Endothelial cell of umbilical vein (primary cell): ENCODE data around the gene LCNL1. TPM values are rescaled to one million over a fixed set of nuclear protein-coding genes. Genes with fewer than 3 reads are reported as not detected.

Experiments
- BruUV-seq: library from RNA; stranded (reverse); fragments of 400-500 nt; replicated peaks from 2 replicates; lab custom pipeline; 2021; lab: Mats Ljungman, UMichigan
- CTCF ChIA-PET: fragments of 300-600, 350-600 bp; sonication (Branson Sonifier 250); formaldehyde crosslinking; loops from one replicate; lab custom pipeline; 2021; ENCODE audit warnings: antibody characterized with exemption, inconsistent platforms; lab: Charles Lee
- POLR2A ChIA-PET: fragments of 300-600, 350-600 bp; sonication (Branson Sonifier 250); formaldehyde crosslinking; loops from one replicate; lab custom pipeline; 2021; ENCODE audit warnings: antibody characterized with exemption, inconsistent platforms; lab: Charles Lee
- DNase-seq: peaks from one replicate; pipeline ENCODE4 v3.0.0-alpha.2; 2011; ENCODE audit warnings: low read depth, low spot score
- FAIRE-seq: peaks from 2 replicates; lab custom pipeline; 2011; peaks lifted over from hg19 to GRCh38; lab: Jason Lieb, UNC
- H2AFZ ChIP-seq: 2 replicates; pipeline ENCODE4 v1.6.0; 2012; ENCODE audit warnings: low read depth, low read length, control low read depth, inconsistent platforms
- H3K27ac ChIP-seq: 2 replicates; pipeline ENCODE4 v1.5.1; 2011; ENCODE audit warnings: low read depth, mild to moderate bottlenecking, control low read depth, low read length, moderate library complexity; ENCODE audit not compliant: insufficient read depth
- H3K27me3 ChIP-seq, 2 experiments: 2 replicates each; pipeline versions ENCODE4 v1.6.0 to v1.6.1; 2011; ENCODE audit warnings: low read length in 2 of 2, mixed read lengths in 1 of 2; ENCODE audit not compliant: control insufficient read depth in 2 of 2, insufficient read depth in 2 of 2
- H3K36me3 ChIP-seq, 2 experiments: 2 replicates in 1 of 2; 3 replicates in 1 of 2; pipeline ENCODE4 v1.5.1; 2011; ENCODE audit warnings: low read length in 2 of 2, mild to moderate bottlenecking in 1 of 2, moderate library complexity in 1 of 2; ENCODE audit not compliant: control insufficient read depth in 2 of 2, insufficient read depth in 2 of 2; ENCODE audit errors: extremely low read depth in 1 of 2
- H3K4me1 ChIP-seq: 3 replicates; pipeline ENCODE4 v1.5.1; 2011; ENCODE audit warnings: mild to moderate bottlenecking, low read length; ENCODE audit not compliant: control insufficient read depth, insufficient read depth; ENCODE audit errors: extremely low read depth
- H3K4me2 ChIP-seq: 2 replicates; pipeline ENCODE4 v1.6.1; 2011; ENCODE audit warnings: low read length, control low read depth, mixed read lengths; ENCODE audit not compliant: insufficient read depth
- H3K4me3 ChIP-seq, 3 experiments: fragments of 200-600 bp in 1 of 3; sonication (generic), shearing (Covaris generic) in 1 of 3; replicated peaks in 1 of 3; 2 replicates each; pipeline ENCODE4 v1.5.1; 2011 to 2016; ENCODE audit warnings: control low read depth in 3 of 3, low read length in 3 of 3, mild to moderate bottlenecking in 2 of 3, inconsistent platforms in 1 of 3, low read depth in 1 of 3, moderate library complexity in 1 of 3; ENCODE audit not compliant: insufficient read depth in 1 of 3
- H3K79me2 ChIP-seq: 2 replicates; pipeline ENCODE4 v1.6.0; 2012; ENCODE audit warnings: low read length, inconsistent platforms; ENCODE audit not compliant: control insufficient read depth, insufficient read depth
- H3K9ac ChIP-seq: replicated peaks from 2 replicates; pipeline ENCODE3; 2011; ENCODE audit warnings: low read length, control low read depth; ENCODE audit not compliant: insufficient read depth; ENCODE audit errors: extremely low read depth
- H3K9me1 ChIP-seq: replicated peaks from 3 replicates; pipeline ENCODE4 v1.6.0; 2011; ENCODE audit warnings: mild to moderate bottlenecking, low read length; ENCODE audit not compliant: control insufficient read depth, insufficient read depth; ENCODE audit errors: extremely low read depth
- H3K9me3 ChIP-seq: replicated peaks from 2 replicates; pipeline ENCODE4 v1.5.1; 2012; ENCODE audit warnings: low read length, inconsistent platforms; ENCODE audit not compliant: control insufficient read depth, insufficient read depth
- H4K20me1 ChIP-seq: replicated peaks from 2 replicates; pipeline ENCODE3; 2011; ENCODE audit warnings: mild to moderate bottlenecking, low read length; ENCODE audit not compliant: control insufficient read depth, insufficient read depth; ENCODE audit errors: extremely low read depth
- CTCF ChIP-seq, 2 donors: IDR thresholded peaks; 1 replicate in 1 of 2; 2 replicates in 1 of 2; pipeline ENCODE4 v1.5.1; 2011; ENCODE audit warnings: low read length in 2 of 2, mild to moderate bottlenecking in 2 of 2, moderate library complexity in 2 of 2, control low read depth in 1 of 2, inconsistent platforms in 1 of 2, low read depth in 1 of 2; ENCODE audit not compliant: insufficient read depth in 1 of 2; ENCODE audit errors: extremely low read depth in 1 of 2
- EZH2 ChIP-seq: IDR thresholded peaks from 2 replicates; pipeline ENCODE4 v1.6.1; 2012; ENCODE audit warnings: borderline replicate concordance, low read depth, mild to moderate bottlenecking, moderate library complexity, low read length, inconsistent platforms; ENCODE audit not compliant: severe bottlenecking
- FOS ChIP-seq: IDR thresholded peaks from 2 replicates; pipeline ENCODE4 v1.6.1; 2011; ENCODE audit warnings: mild to moderate bottlenecking, low read length, moderate library complexity, borderline replicate concordance; ENCODE audit not compliant: insufficient read depth
- GATA2 ChIP-seq: IDR thresholded peaks from 2 replicates; pipeline ENCODE4 v1.7.0; 2011; ENCODE audit warnings: low read depth, mild to moderate bottlenecking, moderate library complexity, mixed read lengths, low read length; ENCODE audit not compliant: insufficient read length, insufficient read depth
- JUN ChIP-seq: IDR thresholded peaks from 2 replicates; pipeline ENCODE4 v1.6.1; 2011; ENCODE audit warnings: borderline replicate concordance, low read depth; ENCODE audit not compliant: insufficient read length, insufficient read depth
- MYC ChIP-seq: IDR thresholded peaks from one replicate; pipeline ENCODE4 v1.6.1; 2011; ENCODE audit warnings: mild to moderate bottlenecking, low read depth, low read length
- POLR2A ChIP-seq: IDR thresholded peaks from 2 replicates; pipeline ENCODE4 v1.6.1; 2012; ENCODE audit warnings: low read depth, mild to moderate bottlenecking, control low read depth, low read length
- POLR2AphosphoS5 ChIP-seq: IDR thresholded peaks from 2 replicates; pipeline ENCODE4 v1.6.1; 2012; ENCODE audit warnings: low read depth, mild to moderate bottlenecking, control low read depth, low read length, moderate library complexity; ENCODE audit not compliant: insufficient read depth
- dilution Hi-C: fragments of 300-500 bp; cut with MboI; formaldehyde crosslinking; loops from one replicate; pipeline ENCODE4 v1.15.0; 2019; ENCODE audit warnings: low sequenced_read_pairs; ENCODE audit not compliant: extremely low pct_ligation_motif_present
- intact Hi-C: fragments of 100-400 bp; cut with micrococcal nuclease; formaldehyde crosslinking; loops from one replicate; pipeline ENCODE4 v1.10.0; 2022
- polyA plus RNA-seq, 4 experiments: library from polyadenylated mRNA; depleted of rRNA in 3 of 4; stranded (reverse) in 3 of 4; unstranded in 1 of 4; fragments of >200 nt; gene quantifications; 2 replicates each; pipeline versions ENCODE4 v1.2.1 to v1.2.3, GENCODE V29; 2011 to 2012; ENCODE audit warnings: missing spikeins in 1 of 4
- total RNA-seq: library from RNA; stranded (reverse); gene quantifications from 2 replicates; pipeline ENCODE4 v1.2.3, GENCODE V29; 2021
- TF ChIP-seq, protein P1 (sequence below): IDR thresholded peaks from 2 replicates; pipeline ENCODE4 v1.6.1; 2011; ENCODE audit not compliant: insufficient read depth, insufficient read length

Gene LCNL1
- total and polyA plus RNA-seq, 2 donors (not counting 3 experiments of a cell fraction or from before 2014, with no cell fraction given), result not detected

DNA sequence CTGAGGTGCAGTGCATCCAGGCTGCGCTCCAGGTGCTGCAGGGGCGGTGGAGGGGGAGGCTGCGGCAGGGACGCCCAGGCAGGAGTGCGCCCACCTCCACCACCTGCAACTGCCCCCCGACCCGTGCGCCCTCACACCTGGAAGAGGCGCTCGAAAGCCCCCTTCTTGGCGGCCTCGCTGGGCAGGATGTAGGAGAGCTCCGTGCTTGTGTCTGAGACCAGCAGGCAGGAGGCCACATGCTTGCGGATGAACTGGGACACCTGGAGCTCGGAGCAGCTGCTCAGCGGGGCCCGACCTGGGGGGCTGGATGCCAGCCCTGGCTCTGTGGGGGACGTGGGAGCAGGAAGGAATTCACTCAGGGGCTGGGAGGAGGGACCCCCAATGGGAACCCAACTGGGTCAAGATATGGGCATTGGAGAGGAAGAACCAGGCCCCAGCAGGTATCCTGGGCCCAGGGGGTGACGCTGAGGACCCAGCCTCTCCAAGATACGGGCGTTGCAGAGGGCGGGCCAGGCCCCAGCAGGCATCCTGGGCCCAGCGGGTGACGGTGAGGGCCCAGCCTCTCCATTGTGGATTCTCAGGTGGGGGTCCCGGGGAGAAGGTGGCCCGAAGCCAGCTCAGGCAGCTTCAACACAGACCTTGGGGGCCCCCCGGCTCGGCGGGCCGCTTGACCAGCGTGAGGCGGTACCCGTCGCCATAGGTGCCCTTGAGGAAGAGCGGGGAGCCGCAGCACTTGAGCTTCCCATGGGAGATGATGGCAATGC is 32.2 kb downstream of the LCNL1 start:
- H3K4me2 ChIP-seq, result no peak overlapping the region
- no TSS peak for BruUV-seq
- H3K36me3 ChIP-seq, result no peaks in the 10 kb centered on the region
- no peaks in the 10 kb centered on the region for H3K9me3 ChIP-seq
- ChIA-PET POLR2A (interaction anchor here (0.9 kb wide), 1 partner anchor 23 kb away, joined by 3 read pairs; the partner anchor contains the start of gene PAXX), CTCF (interaction anchor here (2.0 kb wide), 1 partner anchor 14 kb away, joined by 10 read pairs; no protein-coding TSS in a partner anchor)
- H3K27ac ChIP-seq, result no peak overlapping the region
- H2AFZ ChIP-seq, result no peak overlapping the region
- H3K9ac ChIP-seq, result no peak overlapping the region
- no peak overlapping the region for H3K4me3 ChIP-seq
- H4K20me1 ChIP-seq, result no peaks in the 10 kb centered on the region
- H3K27me3 ChIP-seq, result no peaks in the 10 kb centered on the region
- FAIRE-seq (no peak), DNase-seq (no peak)
- H3K79me2 ChIP-seq, result no peaks in the 10 kb centered on the region
- dilution Hi-C loops, result no loop called here
- H3K9me1 ChIP-seq, result no peaks in the 10 kb centered on the region
- TF ChIP-seq POLR2AphosphoS5 (no peak), GATA2 (no peak), FOS (no peak), JUN (no peak), MYC (no peak), CTCF (IDR thresholded peaks at IDR 0.05; ENCODE audit: extremely low read depth in 1 of 2, insufficient read depth in 1 of 2, low read depth in 1 of 2, low read length in 2 of 2) (no peak), POLR2A (no peak), EZH2 (no peak)
- TF ChIP-seq, protein P1, sequence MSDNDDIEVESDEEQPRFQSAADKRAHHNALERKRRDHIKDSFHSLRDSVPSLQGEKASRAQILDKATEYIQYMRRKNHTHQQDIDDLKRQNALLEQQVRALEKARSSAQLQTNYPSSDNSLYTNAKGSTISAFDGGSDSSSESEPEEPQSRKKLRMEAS, result no peak
- intact Hi-C loops, result no loop called here
- no peaks in the 10 kb centered on the region for H3K4me1 ChIP-seq
